Astrocyte of the spinal cord (primary cell): ENCODE measurements around the gene LYAR.
"Not testable (repeated sequence)": the region's sequence is repeated elsewhere in the genome, so short reads cannot be mapped to it uniquely, and the experiment has no call there.

Source experiments
- DNase-seq: peaks from one replicate; pipeline ENCODE4 v3.0.0; 2011; ENCODE audit warnings: low read depth, low spot score
- H3K4me3 ChIP-seq: 2 replicates; pipeline ENCODE4 v1.5.1; 2011; ENCODE audit warnings: low read depth, mild to moderate bottlenecking, low read length, moderate library complexity
- in situ Hi-C: cut with HindIII; loops from 2 replicates; pipeline ENCODE4 v1.10.0; 2017; ENCODE audit warnings: low sequenced_read_pairs
- TF ChIP-seq, protein P1 (sequence below): IDR thresholded peaks from 2 replicates; pipeline ENCODE4 v1.5.1; 2012; ENCODE audit warnings: low read depth, mild to moderate bottlenecking, low read length, inconsistent platforms

The LYAR gene

DNA sequence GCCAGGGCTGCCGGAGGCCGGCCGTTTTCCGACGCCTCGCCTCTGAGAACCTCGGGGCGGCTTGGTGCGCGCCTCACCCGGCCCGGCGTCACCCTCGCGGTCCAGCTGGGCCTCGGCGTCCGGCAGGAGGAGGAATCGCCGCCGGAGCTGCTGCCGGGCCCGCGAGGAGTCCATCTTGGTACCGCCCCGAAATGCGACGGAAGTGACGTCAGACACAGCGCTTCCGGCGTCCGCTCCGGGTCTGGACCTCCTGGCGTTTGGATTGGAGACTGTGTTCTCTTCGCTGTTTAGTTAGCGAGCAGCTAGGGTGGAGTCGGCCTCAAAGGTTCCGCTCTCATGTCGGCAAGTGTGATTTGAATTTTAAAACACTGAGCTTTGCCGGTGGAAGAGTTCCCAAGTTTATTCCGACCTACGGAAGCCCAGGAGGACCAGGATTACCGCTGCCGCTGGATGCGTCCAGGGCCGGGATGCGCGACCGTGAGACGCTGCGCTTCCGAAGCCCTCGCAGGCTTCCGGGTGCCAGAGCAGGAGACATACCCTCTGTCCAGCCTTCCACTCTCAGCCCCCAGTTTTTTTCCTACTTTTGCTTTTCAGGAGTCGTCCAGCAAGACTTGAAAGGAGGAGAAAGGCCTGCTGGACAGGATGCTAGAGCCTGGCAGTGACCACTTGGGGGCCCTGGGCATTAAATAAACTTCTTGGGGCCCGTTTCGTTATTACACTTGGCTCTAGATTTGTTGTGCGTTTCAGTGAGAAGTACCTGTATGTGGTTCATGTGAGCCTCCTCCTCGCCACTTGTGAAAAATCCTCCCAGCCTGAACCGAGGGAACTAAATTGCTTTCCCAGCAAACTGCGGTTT is 41.7 kb downstream of the LYAR start, which contains the start of gene TMEM128:
Gene TMEM128, minus strand, starts transcription at position 195 of the 856 bp plus-strand sequence. Its CDS starts 21 bp downstream, at position 174.
- TF ChIP-seq, protein P1, sequence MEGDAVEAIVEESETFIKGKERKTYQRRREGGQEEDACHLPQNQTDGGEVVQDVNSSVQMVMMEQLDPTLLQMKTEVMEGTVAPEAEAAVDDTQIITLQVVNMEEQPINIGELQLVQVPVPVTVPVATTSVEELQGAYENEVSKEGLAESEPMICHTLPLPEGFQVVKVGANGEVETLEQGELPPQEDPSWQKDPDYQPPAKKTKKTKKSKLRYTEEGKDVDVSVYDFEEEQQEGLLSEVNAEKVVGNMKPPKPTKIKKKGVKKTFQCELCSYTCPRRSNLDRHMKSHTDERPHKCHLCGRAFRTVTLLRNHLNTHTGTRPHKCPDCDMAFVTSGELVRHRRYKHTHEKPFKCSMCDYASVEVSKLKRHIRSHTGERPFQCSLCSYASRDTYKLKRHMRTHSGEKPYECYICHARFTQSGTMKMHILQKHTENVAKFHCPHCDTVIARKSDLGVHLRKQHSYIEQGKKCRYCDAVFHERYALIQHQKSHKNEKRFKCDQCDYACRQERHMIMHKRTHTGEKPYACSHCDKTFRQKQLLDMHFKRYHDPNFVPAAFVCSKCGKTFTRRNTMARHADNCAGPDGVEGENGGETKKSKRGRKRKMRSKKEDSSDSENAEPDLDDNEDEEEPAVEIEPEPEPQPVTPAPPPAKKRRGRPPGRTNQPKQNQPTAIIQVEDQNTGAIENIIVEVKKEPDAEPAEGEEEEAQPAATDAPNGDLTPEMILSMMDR, result peak; percentile 36
- H3K4me3 ChIP-seq, result peak within 1 kb of the TSS; percentile 81
- in situ Hi-C loops, result no loop called here
- DNase-seq, result peak; percentile 95

DNA sequence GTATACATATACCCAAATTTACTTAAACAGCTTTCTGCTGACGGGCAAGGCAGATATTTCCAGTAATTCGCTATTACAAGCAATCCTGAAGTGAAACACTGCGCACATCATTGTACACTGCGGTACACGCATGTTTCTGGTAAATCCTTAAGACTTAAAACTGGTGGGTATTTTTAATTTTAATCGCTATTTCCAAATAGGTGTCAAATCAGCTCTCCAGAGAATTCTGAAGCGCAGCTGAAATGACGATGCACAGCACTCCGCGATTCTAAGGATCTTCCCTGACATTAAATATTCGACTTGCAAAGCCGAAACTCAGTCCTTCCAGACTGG is 42.3 kb downstream of the LYAR start:
- peak overlapping the region; percentile 81 for H3K4me3 ChIP-seq
- in situ Hi-C loops, result no loop called here
- no peak for DNase-seq
- TF ChIP-seq, protein P1, result no peak

DNA sequence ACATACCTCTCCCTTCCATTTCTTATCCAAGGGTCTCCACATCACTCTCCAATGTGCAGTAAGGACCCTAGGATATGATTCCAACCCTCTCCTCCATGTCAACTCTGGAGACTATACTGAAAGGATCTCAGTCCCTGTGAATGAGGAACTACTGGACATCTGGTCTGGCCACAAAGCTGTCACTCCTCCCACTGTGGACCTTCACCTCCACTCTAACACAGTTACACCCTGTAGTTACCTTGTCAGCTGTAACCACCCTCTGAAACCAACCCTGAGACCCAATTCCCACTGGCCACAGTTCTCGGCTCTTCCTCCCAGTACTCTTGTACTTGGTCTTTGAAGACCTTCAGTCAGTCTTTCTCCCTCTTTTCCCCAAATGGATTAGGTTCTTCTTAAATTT is 44.8 kb downstream of the LYAR start:
- DNase-seq, result no peak
- TF ChIP-seq, protein P1, result no peak
- in situ Hi-C loops, result no loop called here
- H3K4me3 ChIP-seq, result no peak overlapping the region

DNA sequence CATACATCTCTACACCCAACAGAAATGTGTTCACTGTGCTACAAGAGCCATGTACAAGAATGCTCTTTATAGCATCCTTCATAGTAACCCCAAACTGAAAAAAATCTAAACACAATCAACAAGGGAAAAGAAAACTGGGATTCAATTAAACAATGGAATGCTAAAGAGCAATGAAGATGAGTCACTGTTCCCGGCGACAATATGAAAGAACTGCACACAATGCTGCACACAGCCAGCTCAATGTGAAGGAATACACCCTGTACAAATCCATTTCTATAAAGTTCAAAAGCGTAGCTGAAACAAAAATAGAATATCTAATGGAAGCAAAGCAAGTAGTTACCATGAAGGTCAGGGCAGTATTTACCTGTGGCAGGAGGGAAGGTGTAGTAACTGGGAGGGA is 50.4 kb downstream of the LYAR start:
- H3K4me3 ChIP-seq, DNase-seq, in situ Hi-C loops: not testable (repeated sequence)

DNA sequence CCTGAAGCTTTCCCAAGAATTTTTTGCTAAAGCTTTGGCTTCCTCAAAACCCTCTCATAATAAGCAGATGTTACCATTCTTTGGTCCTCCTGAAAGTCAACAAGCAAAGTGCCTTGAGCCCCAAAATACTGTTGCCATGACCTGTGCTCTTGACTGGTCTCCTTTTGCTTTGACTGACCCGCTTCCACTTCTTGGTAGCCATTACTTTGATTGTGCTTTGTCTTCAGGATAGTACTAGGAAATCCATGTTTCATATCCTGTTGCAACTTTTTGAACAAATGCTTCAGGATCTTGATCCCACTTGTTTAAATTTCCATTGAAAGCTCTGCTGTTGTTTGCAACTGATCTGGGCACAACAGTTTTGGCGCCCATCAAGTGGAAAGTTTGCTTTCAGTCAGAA is 56.3 kb downstream of the LYAR start:
- no peak for DNase-seq
- TF ChIP-seq, protein P1, result no peak
- H3K4me3 ChIP-seq, result no peak overlapping the region
- in situ Hi-C loops, result no loop called here

DNA sequence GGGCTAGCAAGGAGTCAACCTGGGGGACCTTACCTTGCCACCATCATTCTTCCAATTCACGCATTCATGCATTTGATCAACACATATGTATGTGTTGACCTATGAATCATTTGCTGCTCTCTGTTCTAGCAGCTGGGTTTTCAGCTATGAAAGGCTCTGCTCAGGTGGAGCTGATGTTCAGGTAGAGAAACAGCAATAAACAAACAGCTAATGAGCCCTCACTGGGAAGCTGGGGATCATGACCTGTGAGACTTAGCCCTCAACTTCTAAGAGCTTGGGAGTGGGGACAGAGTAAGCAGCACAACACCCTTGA is 61.6 kb downstream of the LYAR start:
- in situ Hi-C loops, result no loop called here
- no peak overlapping the region for H3K4me3 ChIP-seq
- TF ChIP-seq, protein P1, result no peak
- no peak for DNase-seq

DNA sequence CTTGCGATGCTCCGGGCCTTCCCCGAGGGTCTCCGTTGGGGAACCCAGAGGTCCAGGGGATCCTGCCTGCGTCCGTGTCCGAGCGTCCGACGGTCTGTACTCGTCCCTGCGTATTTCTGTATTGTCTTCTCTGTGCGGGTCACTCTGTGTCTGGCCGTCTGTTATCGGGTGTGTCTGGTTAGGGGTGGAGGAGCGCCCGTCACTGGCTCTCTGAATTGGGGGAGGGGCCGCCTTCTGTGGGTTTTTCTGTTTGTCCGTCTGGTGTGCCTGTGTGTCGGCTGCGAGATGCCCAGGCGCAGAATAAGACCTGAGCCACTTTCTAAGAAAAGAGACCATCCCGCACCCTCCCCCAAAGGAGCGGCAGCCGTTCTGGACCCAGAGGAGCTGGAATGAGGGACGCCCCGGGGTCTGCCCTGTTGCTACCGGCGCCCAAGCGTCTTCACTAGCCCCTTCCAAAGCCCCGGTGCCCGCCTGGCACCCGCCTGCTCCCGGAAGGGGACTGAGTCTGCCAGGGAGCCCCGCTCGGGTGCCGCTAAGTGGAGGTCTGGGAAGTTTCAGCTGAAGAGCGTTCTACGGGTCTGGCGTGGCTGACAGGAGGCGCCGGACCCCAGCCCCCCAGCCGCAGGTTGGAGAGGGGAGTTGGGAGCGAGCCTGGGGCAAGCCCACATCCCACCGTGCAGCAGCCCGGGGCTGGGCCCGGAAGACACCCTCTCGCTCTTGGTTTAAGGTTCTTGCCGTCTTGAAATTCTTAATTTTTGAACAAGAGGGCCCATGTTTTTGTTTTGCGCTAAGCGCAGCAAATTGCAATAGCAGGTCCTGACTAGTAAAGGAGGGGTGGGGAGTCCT is 62.2 kb downstream of the LYAR start:
- TF ChIP-seq, protein P1, result no peak
- in situ Hi-C loops, result no loop called here
- no peak overlapping the region for H3K4me3 ChIP-seq
- DNase-seq, result no peak
